IPS-18c (cell line): ENCODE measurements around the gene P2RY8.

Source experiments
- H3K4me3 ChIP-seq: 2 replicates; pipeline ENCODE4 v1.7.0; 2013; ENCODE audit warnings: low read depth, mild to moderate bottlenecking, low read length, moderate library complexity; ENCODE audit not compliant: insufficient read depth
- H3K9me3 ChIP-seq: one replicate; pipeline ENCODE4 v1.6.1; 2013; ENCODE audit warnings: mild to moderate bottlenecking, low read length, moderate library complexity; ENCODE audit not compliant: control insufficient read depth, insufficient read depth

P2RY8 gene

DNA sequence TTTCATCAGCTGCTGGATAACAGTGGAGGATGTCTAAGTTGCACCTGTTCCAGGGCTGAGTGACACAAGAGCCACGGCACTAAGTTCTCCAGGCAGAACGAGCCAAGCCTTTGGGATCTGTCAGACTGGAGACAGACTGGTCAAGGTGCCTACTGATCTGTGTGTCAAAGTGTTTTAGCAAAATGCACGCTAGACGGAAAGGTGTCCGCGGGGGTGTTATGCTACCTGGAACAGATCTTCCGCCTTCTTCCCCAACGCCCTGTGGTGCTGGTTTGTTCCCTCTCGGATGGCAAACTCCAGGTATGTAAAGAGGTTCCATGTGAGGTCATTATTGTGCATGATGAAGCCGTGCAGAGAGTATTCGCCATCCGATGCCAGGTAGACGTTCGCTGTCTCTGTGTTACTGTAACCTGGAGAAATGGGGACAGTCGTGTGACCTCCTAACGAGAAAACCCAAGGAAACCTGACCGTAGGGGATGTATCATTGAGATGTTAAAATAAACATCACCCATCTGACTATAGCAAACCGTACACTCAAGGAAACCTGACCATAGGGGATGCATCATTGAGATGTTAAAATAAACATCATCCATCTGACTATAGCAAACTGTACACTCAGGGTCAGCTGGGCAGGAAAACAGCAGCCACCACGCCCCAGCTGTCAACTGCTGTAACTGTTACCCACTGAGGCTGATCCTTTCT, 115.4 kb downstream of the P2RY8 start:
- Histone ChIP-seq H3K9me3 (peaks cover 4% of the 10 kb centered on the region), H3K4me3 (no peak overlapping the region)

DNA sequence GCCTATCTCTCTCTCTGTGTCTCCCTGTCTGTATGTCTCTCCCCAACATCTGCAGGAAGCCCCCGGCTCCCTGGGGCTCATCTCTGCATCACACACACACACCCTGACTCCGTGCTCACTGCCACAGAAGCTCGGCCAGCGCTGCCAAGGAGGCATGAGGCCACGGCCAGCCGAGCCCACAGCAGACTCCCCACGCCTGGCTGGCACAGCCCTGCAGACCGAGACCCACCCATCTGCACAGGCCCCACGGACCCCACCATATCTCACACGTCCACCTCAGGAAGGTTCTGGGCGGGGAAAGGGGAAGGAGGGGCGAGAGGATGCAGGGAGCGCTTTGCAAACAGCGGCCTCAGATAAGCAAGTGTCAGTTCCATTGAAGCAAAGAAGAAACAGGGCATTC, 116.6 kb downstream of the P2RY8 start:
- no peak overlapping the region for H3K4me3 ChIP-seq
- peaks cover 4% of the 10 kb centered on the region for H3K9me3 ChIP-seq

DNA sequence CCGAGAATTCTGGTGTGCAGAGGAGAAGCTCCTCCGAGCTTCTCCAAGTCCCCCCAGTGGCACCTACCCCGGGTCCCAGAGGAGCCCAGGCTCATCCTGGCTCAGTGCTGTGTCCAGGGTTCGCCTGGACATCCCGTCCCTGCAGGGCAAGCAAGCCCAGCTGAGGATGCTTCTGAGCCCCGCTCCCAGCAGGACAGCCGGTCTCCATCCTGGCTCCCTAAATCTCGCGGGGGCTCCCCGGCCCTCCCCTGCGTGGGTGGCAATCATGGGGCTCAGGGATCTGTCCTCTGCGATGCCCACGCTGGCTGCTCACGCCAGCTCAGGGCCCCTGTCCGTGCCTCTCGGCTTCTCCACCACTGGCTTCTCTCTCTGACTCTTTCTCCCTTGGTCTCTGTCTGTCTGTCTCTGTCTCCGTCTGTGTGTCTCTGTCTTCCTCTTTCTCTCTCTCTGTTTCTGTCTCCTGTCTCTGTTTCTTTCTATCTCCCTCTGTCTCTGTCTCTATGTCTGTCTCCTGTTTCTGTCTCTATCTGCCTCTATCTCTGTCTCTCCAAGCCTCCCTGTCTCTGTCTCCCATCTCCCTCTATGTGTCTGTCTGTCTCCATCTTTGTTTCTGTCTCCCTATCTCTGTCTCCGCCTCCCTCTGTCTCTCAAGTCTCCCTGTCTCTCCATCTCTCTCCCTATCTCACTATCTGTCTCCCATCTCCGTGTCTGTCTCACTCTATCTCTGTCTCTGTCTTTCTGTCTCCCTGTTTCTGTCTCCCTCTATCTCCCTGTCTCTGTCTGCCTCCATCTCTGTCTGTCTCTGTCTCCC, 117.2 kb downstream of the P2RY8 start:
- H3K4me3 ChIP-seq = no peak overlapping the region

DNA sequence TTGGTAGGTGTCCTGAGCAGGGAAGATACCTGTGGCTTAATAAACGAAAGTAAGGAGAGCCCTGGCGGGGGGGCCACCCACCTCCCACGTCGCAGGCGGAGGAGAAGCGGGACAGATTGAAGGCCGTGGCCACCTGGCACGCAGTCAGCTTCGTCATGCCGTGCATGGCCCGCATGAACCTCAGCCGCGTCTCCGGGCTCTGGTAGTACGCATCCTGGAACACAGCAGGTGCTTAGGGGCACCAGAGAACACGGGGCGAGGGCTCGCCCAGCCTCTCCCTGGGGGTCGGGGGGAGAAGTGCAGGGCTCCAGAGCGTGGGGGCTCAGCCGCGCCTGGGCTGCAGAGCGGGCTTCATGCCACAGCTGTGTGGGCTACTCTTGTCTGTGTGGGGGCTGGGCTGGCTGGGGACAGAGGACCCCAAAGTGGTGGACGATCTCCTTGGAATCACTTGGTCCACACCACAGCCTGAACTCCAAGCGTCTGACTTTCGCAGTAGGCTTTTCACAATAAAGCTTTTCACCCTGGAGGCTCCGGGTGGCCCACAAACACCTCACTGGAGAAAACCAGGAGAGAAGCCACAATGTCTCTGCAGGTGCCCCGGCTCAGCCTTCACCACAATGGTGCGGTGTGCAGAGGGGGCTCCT, 118.0 kb downstream of the P2RY8 start:
- Histone ChIP-seq H3K4me3 (no peak overlapping the region), H3K9me3 (peaks cover 4% of the 10 kb centered on the region)

More for the DNA sequence above, 117.2 kb downstream of the P2RY8 start:
- H3K9me3 ChIP-seq = peaks cover 4% of the 10 kb centered on the region

DNA sequence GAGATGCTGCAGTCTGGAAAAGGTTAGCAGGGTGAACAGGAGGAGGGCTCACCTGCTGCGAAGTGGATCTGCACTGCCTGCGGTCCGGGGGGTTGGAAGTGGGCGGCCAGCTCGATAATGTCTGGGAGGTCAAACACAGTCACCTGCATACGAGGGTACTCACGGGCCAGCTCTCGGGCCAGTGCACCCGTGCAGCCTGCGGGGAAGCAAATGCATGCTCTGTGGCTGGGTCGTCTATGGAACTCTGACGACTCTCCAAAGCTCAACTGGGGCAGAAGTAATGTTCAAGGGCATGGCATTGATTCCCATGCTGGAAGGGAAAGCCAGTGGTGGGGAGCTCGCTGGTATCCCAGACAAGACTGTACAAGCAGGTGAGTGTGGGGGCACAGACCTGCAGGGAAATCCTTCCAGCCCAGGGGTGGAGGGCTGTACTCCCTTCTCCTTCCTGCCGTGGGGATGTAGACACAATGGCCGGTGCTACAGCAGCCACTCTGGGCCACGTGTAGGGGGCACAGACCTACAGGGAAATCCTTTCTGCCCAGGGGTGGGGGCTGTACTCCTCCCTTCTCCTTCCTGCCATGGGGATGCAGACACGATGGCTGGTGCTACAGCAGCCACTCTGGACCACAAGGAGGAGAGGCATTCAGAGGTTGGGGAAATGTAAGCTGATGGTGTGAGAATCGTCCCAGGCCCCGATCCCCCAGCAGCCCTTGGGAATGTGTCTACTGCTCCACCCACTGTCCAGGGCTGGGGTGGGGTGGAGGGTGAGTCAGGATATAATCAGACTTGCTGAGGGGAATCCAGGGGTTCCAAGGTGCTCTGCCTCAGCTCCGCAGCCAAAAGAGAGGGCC, 118.8 kb downstream of the P2RY8 start:
- H3K9me3 ChIP-seq = peaks cover 4% of the 10 kb centered on the region
- no peak overlapping the region for H3K4me3 ChIP-seq

DNA sequence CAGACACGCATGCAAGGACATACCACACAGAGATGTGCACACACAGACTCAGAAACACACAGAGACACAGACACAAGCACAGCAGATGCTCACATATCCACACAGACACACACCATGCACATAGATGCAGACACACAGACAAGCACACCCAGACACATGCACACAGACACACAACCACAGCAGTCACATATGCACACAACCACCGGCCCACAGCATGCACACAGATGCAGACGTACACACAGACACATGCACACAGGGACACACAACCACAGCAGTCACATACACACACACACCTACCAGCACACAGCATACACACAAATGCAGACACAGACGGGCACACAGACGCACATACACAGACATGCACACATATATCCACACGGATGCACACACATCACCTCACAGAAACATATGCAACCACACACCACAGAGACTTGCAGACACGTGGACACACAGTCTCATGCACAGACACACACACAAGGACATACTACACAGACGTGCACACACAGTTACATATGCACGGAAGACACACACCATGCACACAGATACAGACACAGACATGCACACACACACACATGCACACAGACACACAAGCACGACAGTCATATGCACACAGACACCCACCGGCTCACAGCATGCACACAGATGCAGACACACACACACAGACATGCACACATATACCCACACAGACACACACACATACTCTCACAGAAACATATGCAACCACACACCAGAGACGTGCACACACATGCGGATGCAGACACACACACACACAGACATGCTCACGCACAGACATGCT, 119.8 kb downstream of the P2RY8 start:
- Histone ChIP-seq H3K4me3 (no peak overlapping the region), H3K9me3 (no peaks in the 10 kb centered on the region)

DNA sequence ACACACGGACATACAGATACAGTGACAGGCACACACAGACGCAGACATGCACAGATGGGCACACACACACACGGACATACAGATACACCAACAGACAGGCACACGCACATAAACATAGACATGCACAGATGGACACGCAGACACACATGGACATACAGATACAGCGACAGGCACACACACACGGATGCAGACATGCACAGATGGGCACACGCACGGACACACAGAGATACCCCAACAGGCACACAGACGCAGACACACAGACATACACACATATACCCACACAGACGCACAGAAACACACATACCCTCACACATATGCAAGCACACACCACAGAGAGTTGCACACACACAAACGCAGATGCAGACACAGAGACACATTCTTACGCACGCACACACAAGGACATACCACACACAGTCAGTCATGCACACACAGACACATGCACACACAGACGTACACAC, 120.6 kb downstream of the P2RY8 start:
- Histone ChIP-seq H3K9me3 (no peaks in the 10 kb centered on the region), H3K4me3 (no peak overlapping the region)
